22Rv1 (cell line): ENCODE measurements around the gene NLRC5.

Experiments used
- ZFX ChIP-seq: fragments of 450-650 bp; IDR thresholded peaks from 2 replicates; pipeline ENCODE4 v1.6.1; 2017; ENCODE audit warnings: antibody characterized with exemption, borderline replicate concordance
- TF ChIP-seq, protein P1 (sequence below): fragments of 450-650 bp; IDR thresholded peaks from 2 replicates; pipeline ENCODE4 v1.5.1; 2017; ENCODE audit warnings: mild to moderate bottlenecking

DNA sequence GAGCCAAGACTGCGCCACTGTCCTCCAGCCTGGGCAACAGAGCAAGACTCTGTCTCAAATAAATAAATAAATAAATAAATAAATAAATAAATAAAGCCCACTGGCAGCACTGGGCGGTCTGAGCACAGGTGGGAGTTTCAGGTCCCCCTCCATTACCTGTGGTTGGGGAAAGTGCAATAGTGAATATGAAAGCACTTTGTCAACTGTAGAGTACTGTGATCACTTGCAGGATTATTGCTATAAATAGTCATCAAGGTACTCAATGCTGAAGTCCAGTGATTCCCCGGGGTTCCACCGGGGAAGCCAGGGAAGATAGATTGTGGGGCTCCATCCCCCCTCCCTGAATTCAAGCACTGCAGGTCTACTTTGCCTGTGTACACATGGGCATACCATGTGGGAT, 60.3 kb downstream of the NLRC5 start:
- TF ChIP-seq, protein P1, sequence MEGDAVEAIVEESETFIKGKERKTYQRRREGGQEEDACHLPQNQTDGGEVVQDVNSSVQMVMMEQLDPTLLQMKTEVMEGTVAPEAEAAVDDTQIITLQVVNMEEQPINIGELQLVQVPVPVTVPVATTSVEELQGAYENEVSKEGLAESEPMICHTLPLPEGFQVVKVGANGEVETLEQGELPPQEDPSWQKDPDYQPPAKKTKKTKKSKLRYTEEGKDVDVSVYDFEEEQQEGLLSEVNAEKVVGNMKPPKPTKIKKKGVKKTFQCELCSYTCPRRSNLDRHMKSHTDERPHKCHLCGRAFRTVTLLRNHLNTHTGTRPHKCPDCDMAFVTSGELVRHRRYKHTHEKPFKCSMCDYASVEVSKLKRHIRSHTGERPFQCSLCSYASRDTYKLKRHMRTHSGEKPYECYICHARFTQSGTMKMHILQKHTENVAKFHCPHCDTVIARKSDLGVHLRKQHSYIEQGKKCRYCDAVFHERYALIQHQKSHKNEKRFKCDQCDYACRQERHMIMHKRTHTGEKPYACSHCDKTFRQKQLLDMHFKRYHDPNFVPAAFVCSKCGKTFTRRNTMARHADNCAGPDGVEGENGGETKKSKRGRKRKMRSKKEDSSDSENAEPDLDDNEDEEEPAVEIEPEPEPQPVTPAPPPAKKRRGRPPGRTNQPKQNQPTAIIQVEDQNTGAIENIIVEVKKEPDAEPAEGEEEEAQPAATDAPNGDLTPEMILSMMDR, result no peak
- no peak for TF ChIP-seq ZFX
